D341Med (cell line): Measurements from ENCODE around the gene ZBTB11.
"Not testable (repeated sequence)": the region's sequence is repeated elsewhere in the genome, so short reads cannot be mapped to it uniquely, and the experiment has no call there.

Experiments used
- DNase-seq: peaks from one replicate; pipeline ENCODE4 v3.0.0; 2012; ENCODE audit warnings: low spot score

ZBTB11 gene

GRCh38 chr3:101615525-101615924 is 61.4 kb downstream of the ZBTB11 start:
- no peak for DNase-seq

GRCh38 chr3:101613014-101613413 is 63.9 kb downstream of the ZBTB11 start:
- DNase-seq, result not testable (repeated sequence)

GRCh38 chr3:101611023-101611422 is 65.9 kb downstream of the ZBTB11 start:
- DNase-seq, result no peak

- DNase-seq, result not testable (repeated sequence)
These were observed 71.5 kb downstream of the ZBTB11 start for GRCh38 chr3:101605398-101605797.

- DNase-seq, result no peak
These were observed 73.7 kb downstream of the ZBTB11 start for GRCh38 chr3:101603184-101603583.

GRCh38 chr3:101602731-101603130 is 74.2 kb downstream of the ZBTB11 start:
- no peak for DNase-seq
